Measurements from ENCODE around the gene AFF4. TPM values are rescaled to one million over a fixed set of nuclear protein-coding genes. Genes with fewer than 3 reads are reported as not detected.
A peak's percentile ranks its signal among the peaks of the same experiment; 100 is the strongest.
"Not testable (repeated sequence)": the region's sequence is repeated elsewhere in the genome, so short reads cannot be mapped to it uniquely, and the experiment has no call there.

AFF4 gene
- total RNA-seq, 1 experiment from 2014 or later: 26.7 TPM

- not testable (repeated sequence) for DNase-seq (ENCODE audit: low read depth)
Observed at GRCh38 chr5:132854992-132855391, 108.4 kb downstream of the AFF4 start.

GRCh38 chr5:132854301-132854700 is 109.1 kb downstream of the AFF4 start:
- no peak for DNase-seq (ENCODE audit: low read depth)

GRCh38 chr5:132853790-132854189 is 109.6 kb downstream of the AFF4 start:
- no peak for DNase-seq (ENCODE audit: low read depth)

GRCh38 chr5:132853323-132853722 is 110.1 kb downstream of the AFF4 start:
- DNase-seq (ENCODE audit: low read depth): no peak

- peak; percentile 57 for DNase-seq (ENCODE audit: low read depth)
Observed at GRCh38 chr5:132850066-132850465, 113.4 kb downstream of the AFF4 start.

- DNase-seq (ENCODE audit: low read depth): no peak
Observed at GRCh38 chr5:132849347-132849746, 114.1 kb downstream of the AFF4 start.

GRCh38 chr5:132848270-132848669 is 115.2 kb downstream of the AFF4 start:
- DNase-seq (ENCODE audit: low read depth): no peak

GRCh38 chr5:132841305-132841704 is 122.1 kb downstream of the AFF4 start:
- peak; percentile 60 for DNase-seq (ENCODE audit: low read depth)

GRCh38 chr5:132840896-132841295 is 122.5 kb downstream of the AFF4 start:
- no peak for DNase-seq (ENCODE audit: low read depth)

- no peak for DNase-seq (ENCODE audit: low read depth)
Observed at GRCh38 chr5:132840313-132840712, 123.1 kb downstream of the AFF4 start.

GRCh38 chr5:132839426-132840301 is 123.8 kb downstream of the AFF4 start:
- DNase-seq (ENCODE audit: low read depth): peak; percentile 46

- DNase-seq (ENCODE audit: low read depth): no peak
Observed at GRCh38 chr5:132838516-132839282, 124.7 kb downstream of the AFF4 start.

GRCh38 chr5:132837868-132838267 is 125.6 kb downstream of the AFF4 start:
- no peak for DNase-seq (ENCODE audit: low read depth)

- no peak for DNase-seq (ENCODE audit: low read depth)
Observed at GRCh38 chr5:132836852-132837251, 126.6 kb downstream of the AFF4 start.

- DNase-seq (ENCODE audit: low read depth): no peak
Observed at GRCh38 chr5:132834057-132834456, 129.4 kb downstream of the AFF4 start.

- no peak for DNase-seq (ENCODE audit: low read depth)
Observed at GRCh38 chr5:132832612-132833011, 130.8 kb downstream of the AFF4 start.

- DNase-seq (ENCODE audit: low read depth): no peak
Observed at GRCh38 chr5:132831095-132831860, 132.2 kb downstream of the AFF4 start.

- DNase-seq (ENCODE audit: low read depth): peak; percentile 55
Observed at GRCh38 chr5:132830436-132831094, 132.9 kb downstream of the AFF4 start, which contains the start of gene SHROOM1. Gene SHROOM1 (minus strand): TSS chr5:132830647. CDS start chr5:132826140, 4,507 bp downstream.

- peak; percentile 66 for DNase-seq (ENCODE audit: low read depth)
Observed at GRCh38 chr5:132829742-132830435, 133.5 kb downstream of the AFF4 start.

- DNase-seq (ENCODE audit: low read depth): no peak
Observed at GRCh38 chr5:132828846-132829494, 134.5 kb downstream of the AFF4 start.
